Measurements from ENCODE around the gene SCUBE3.
A peak's percentile ranks its signal among the peaks of the same experiment; 100 is the strongest.

The SCUBE3 gene

DNA sequence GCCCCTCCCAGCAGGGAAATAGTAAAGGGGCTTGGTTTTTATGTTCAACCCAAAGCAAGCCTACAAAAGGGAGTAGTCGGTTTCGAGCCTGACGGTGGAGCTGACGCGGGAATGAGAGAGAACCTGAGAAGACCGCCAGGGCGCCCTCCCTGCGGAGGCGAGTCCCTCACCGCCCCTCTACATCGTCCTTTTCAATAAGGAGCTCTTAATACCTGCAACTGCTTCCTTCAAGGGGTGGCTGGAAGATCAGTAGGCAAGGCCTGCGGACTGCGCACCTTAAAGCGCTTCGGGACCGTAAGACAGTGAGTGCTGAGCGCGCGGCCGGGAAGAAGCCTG lies 45.1 kb downstream of the SCUBE3 start:
- no peaks in the 10 kb centered on the region for H3K36me3 ChIP-seq (ENCODE audit: control insufficient read depth, insufficient read depth, low read length)
- H3K4me3 ChIP-seq (replicated peaks; ENCODE audit: low read depth, low read length) = peak overlapping the region; percentile 95
- no peaks in the 10 kb centered on the region for H3K27me3 ChIP-seq (replicated peaks; ENCODE audit: control insufficient read depth, insufficient read depth, low read length)
- TF ChIP-seq, protein P1, sequence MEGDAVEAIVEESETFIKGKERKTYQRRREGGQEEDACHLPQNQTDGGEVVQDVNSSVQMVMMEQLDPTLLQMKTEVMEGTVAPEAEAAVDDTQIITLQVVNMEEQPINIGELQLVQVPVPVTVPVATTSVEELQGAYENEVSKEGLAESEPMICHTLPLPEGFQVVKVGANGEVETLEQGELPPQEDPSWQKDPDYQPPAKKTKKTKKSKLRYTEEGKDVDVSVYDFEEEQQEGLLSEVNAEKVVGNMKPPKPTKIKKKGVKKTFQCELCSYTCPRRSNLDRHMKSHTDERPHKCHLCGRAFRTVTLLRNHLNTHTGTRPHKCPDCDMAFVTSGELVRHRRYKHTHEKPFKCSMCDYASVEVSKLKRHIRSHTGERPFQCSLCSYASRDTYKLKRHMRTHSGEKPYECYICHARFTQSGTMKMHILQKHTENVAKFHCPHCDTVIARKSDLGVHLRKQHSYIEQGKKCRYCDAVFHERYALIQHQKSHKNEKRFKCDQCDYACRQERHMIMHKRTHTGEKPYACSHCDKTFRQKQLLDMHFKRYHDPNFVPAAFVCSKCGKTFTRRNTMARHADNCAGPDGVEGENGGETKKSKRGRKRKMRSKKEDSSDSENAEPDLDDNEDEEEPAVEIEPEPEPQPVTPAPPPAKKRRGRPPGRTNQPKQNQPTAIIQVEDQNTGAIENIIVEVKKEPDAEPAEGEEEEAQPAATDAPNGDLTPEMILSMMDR (IDR thresholded peaks at IDR 0.05; ENCODE audit: insufficient read depth, low read length, poor library complexity, severe bottlenecking) = no peak
- no peak for DNase-seq (ENCODE audit: extremely low read depth, insufficient read length)

DNA sequence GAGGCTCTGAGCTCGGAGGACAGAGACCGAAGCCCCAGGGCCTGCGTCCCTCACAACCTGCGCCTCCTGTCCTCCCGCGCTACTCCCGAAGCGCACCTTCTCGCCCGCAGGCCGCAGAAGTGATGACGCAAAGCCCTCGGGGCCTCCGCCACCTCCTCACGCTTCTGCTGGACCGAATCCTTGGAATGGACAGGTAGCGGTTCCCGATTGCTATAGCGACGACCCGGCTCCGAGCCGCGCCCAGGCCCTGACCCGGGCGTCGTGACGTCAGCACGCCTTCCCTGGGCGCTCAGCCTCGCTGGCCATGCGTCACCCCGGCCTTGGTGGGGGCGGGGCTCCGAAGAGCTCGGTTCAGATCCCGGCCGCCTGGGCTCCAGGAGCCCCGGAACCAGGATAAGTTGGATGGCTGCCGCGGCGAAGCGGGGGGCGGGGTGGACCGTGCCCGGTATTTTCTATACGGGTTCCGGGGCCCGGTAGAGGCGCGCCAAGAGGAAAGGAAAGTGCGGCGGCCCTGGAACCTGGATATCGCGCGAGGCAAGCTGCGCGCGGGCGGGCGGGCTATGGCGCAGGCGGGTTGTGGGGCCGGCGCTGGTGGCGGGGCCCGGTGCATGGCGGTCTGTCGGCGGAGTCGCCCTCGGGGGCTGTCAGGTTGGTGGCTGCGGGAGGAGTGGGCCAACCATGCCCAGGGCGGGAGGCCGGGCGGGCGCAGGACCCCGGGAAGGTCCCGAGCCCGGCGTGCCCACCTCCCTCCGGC lies 45.6 kb downstream of the SCUBE3 start, which contains the start of gene ZNF76:
ZNF76 (plus strand) TSS at position 542 of the 754 bp plus-strand sequence. CDS start 21,417 bp downstream, outside the sequence.
- Histone ChIP-seq H3K36me3 (ENCODE audit: control insufficient read depth, insufficient read depth, low read length) (no peaks in the 10 kb centered on the region), H3K27me3 (replicated peaks; ENCODE audit: control insufficient read depth, insufficient read depth, low read length) (no peaks in the 10 kb centered on the region), H3K4me3 (replicated peaks; ENCODE audit: low read depth, low read length) (peak within 1 kb of the TSS; percentile 95)
- TF ChIP-seq, protein P1 (IDR thresholded peaks at IDR 0.05; ENCODE audit: insufficient read depth, low read length, poor library complexity, severe bottlenecking) = no peak
- peak; percentile 95 for DNase-seq (ENCODE audit: extremely low read depth, insufficient read length)

DNA sequence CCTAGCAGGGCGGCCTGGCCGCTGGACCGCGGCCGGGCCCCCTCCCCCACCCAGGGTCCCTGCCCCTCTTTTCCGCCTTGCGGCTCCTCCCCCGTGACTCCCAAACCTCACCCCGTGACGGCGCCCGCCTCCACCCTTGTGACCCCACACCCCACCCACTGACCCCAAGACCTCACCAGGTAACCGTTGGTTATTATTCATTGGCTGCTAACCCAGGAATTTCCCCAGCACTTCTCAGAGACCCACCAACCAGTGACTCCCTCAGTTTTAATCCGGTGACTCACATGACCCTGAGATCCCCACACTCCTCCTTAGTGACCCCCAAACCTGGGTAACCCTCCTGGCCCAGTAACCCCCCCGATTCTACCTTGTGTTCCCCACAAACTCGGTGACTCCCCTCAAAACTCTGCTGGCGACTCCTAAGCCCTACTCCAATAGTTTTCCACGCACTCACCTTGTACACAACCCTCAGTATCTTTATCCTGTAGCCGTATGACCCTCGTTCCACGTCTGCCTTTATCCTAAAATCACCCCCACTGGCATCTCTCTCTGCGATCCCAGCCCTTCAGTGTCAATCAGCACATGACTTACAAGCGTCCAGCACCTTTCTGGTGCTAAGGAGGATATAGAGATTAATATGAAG lies 46.3 kb downstream of the SCUBE3 start:
- H3K4me3 ChIP-seq (replicated peaks; ENCODE audit: low read depth, low read length) = peak overlapping the region; percentile 95
- peak; percentile 87 for DNase-seq (ENCODE audit: extremely low read depth, insufficient read length)
- no peaks in the 10 kb centered on the region for H3K27me3 ChIP-seq (replicated peaks; ENCODE audit: control insufficient read depth, insufficient read depth, low read length)
- no peaks in the 10 kb centered on the region for H3K36me3 ChIP-seq (ENCODE audit: control insufficient read depth, insufficient read depth, low read length)
- TF ChIP-seq, protein P1 (IDR thresholded peaks at IDR 0.05; ENCODE audit: insufficient read depth, low read length, poor library complexity, severe bottlenecking) = no peak

DNA sequence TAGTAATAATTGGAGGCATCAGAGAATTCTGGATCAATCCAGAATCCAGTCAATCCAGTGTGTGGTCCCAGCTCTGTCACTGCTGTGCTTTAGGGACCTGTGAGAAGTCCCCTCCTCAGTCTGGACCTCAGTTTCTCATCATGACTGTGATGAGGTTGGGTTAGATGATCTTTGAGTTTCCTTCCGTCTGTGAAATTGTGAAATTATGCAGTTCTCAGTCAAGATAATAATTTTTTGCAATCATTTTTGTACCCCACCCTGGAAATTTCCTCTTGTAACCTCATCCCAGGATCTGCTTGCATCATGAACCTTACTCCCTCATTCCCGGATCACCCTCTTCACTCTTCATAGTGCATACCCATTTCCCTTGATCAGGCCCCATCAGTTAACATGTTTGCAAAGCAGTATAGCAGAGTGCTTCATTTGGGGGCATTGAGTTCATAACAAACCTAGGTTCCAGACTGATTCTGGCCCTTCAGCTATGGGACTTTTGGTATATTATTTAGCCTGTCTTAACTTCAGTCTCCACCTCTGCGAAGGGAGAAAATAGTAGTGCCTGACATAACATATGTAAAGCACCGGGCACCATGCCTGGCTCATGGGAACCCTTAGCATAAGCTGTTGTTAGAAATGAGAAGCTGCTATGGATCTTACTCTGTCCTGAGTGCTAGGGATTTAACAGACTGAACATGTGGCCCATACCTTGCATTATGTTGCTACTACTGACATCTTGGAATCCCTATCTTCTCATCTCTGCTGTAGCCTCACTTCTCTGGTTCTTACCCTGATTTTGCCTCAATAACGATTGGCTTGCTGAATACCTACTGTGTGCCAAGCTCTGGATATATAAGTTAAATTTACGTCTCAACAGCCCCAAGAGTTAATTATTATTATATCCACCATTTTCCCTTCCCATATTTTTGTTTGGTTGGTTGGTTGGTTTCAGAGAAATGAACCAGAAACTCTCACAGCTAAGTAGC lies 47.1 kb downstream of the SCUBE3 start:
- no peaks in the 10 kb centered on the region for H3K27me3 ChIP-seq (replicated peaks; ENCODE audit: control insufficient read depth, insufficient read depth, low read length)
- TF ChIP-seq, protein P1 (IDR thresholded peaks at IDR 0.05; ENCODE audit: insufficient read depth, low read length, poor library complexity, severe bottlenecking) = no peak
- DNase-seq (ENCODE audit: extremely low read depth, insufficient read length) = no peak
- H3K4me3 ChIP-seq (replicated peaks; ENCODE audit: low read depth, low read length) = peak overlapping the region; percentile 95
- no peaks in the 10 kb centered on the region for H3K36me3 ChIP-seq (ENCODE audit: control insufficient read depth, insufficient read depth, low read length)

DNA sequence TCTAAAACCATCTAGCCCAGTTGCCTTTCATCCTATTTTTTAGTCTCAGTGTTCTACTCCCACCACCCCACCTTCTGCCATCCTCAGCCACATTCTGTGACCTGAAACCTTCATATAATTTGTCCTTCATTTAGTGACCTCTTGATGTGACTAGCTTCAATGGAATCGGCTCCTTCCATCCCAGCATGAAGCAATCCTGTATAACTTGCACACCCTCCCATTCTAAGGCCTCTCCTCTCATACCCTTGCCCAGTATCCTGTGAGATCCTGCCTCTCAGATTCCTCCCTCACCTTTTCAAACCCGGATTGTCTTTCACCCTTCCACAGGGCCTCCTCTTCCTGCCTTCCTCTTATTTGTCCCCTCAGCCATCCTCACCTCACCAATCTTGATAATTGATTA lies 48.8 kb downstream of the SCUBE3 start:
- Histone ChIP-seq H3K4me3 (replicated peaks; ENCODE audit: low read depth, low read length) (no peak overlapping the region), H3K27me3 (replicated peaks; ENCODE audit: control insufficient read depth, insufficient read depth, low read length) (no peaks in the 10 kb centered on the region), H3K36me3 (ENCODE audit: control insufficient read depth, insufficient read depth, low read length) (no peaks in the 10 kb centered on the region)
- no peak for DNase-seq (ENCODE audit: extremely low read depth, insufficient read length)
- TF ChIP-seq, protein P1 (IDR thresholded peaks at IDR 0.05; ENCODE audit: insufficient read depth, low read length, poor library complexity, severe bottlenecking) = no peak

Data from GM06990 (cell line).